ENCODE measurements around the gene AGRN. TPM values are rescaled to one million over a fixed set of nuclear protein-coding genes. Genes with fewer than 3 reads are reported as not detected.

The AGRN gene
- total RNA-seq, 3 donors from 2014 or later (not counting 1 experiment from before 2014, with no cell fraction given) = 4.1 to 5.0 (median 4.6) TPM

GRCh38 chr1:1062348-1063163 lies 42.6 kb downstream of the AGRN start:
- Histone ChIP-seq H3K9me3 (ENCODE audit: control insufficient read depth, insufficient read depth, low read length) (no peaks in the 10 kb centered on the region), H3K4me1 (ENCODE audit: control insufficient read depth, insufficient read depth, low read length) (peaks cover 31% of the 10 kb centered on the region), H3K27ac (ENCODE audit: low read length) (no peak overlapping the region), H3K4me3 (ENCODE audit: low read length) (no peak overlapping the region), H3K27me3 (ENCODE audit: control insufficient read depth, insufficient read depth, low read length) (peaks cover 47% of the 10 kb centered on the region), H3K36me3 (ENCODE audit: control insufficient read depth, insufficient read depth, low read length) (no peaks in the 10 kb centered on the region)
- no peak overlapping the region for H3K4me3 Mint-ChIP-seq
- H3K27ac Mint-ChIP-seq = peak overlapping the region in 1 of 2 donors; percentile 73
- no peaks in the 10 kb centered on the region for H3K9me3 Mint-ChIP-seq
- TF ChIP-seq CTCF (IDR thresholded peaks at IDR 0.05) = no peak
- WGBS (ENCODE audit: insufficient coverage) = 34% methylated on average over 29 of the region's 29 CpGs
- no peak for ATAC-seq
- DNase-seq = no peak
- no peaks in the 10 kb centered on the region for H3K36me3 Mint-ChIP-seq
- peaks cover 7 to 31% of the 10 kb centered on the region in 2 donors for H3K27me3 Mint-ChIP-seq (ENCODE audit: low read depth in 2 of 2)
- peaks cover 0 to 18% of the 10 kb centered on the region in 2 donors for H3K4me1 Mint-ChIP-seq
- intact Hi-C loops (cut with micrococcal nuclease) = loop anchor here (1.0 kb wide), 1 partner anchor 78 kb away; no protein-coding TSS in a partner anchor

GRCh38 chr1:1063261-1063944 lies 43.5 kb downstream of the AGRN start:
- H3K4me3 Mint-ChIP-seq = no peak overlapping the region
- peaks cover 2 to 27% of the 10 kb centered on the region in 2 donors for H3K27me3 Mint-ChIP-seq (ENCODE audit: low read depth in 2 of 2)
- H3K36me3 Mint-ChIP-seq = no peaks in the 10 kb centered on the region
- no peaks in the 10 kb centered on the region for H3K9me3 ChIP-seq (ENCODE audit: control insufficient read depth, insufficient read depth, low read length)
- peaks cover 0 to 17% of the 10 kb centered on the region in 2 donors for H3K4me1 Mint-ChIP-seq
- H3K4me3 ChIP-seq (ENCODE audit: low read length) = no peak overlapping the region
- no peaks in the 10 kb centered on the region for H3K36me3 ChIP-seq (ENCODE audit: control insufficient read depth, insufficient read depth, low read length)
- H3K27ac ChIP-seq (ENCODE audit: low read length) = no peak overlapping the region
- peak overlapping the region in 1 of 2 donors; percentile 90 for H3K27ac Mint-ChIP-seq
- ATAC-seq (no peak), DNase-seq (no peak)
- peaks cover 43% of the 10 kb centered on the region for H3K27me3 ChIP-seq (ENCODE audit: control insufficient read depth, insufficient read depth, low read length)
- TF ChIP-seq CTCF (IDR thresholded peaks at IDR 0.05) = no peak
- H3K4me1 ChIP-seq (ENCODE audit: control insufficient read depth, insufficient read depth, low read length) = peaks cover 37% of the 10 kb centered on the region
- H3K9me3 Mint-ChIP-seq = no peaks in the 10 kb centered on the region
- 55% methylated on average over 24 of the region's 24 CpGs for WGBS (ENCODE audit: insufficient coverage)
- intact Hi-C loops (cut with micrococcal nuclease) = loop anchor here (1.0 kb wide), 1 partner anchor 79 kb away; no protein-coding TSS in a partner anchor

- no peaks in the 10 kb centered on the region for H3K9me3 ChIP-seq (ENCODE audit: control insufficient read depth, insufficient read depth, low read length)
- peaks cover 36% of the 10 kb centered on the region for H3K27me3 ChIP-seq (ENCODE audit: control insufficient read depth, insufficient read depth, low read length)
- no peaks in the 10 kb centered on the region for H3K36me3 ChIP-seq (ENCODE audit: control insufficient read depth, insufficient read depth, low read length)
- H3K27ac ChIP-seq (ENCODE audit: low read length) = no peak overlapping the region
- Mint-ChIP-seq H3K9me3 (no peaks in the 10 kb centered on the region), H3K4me3 (peak overlapping the region; percentile 52), H3K27me3 (ENCODE audit: low read depth in 2 of 2) (peaks cover 0 to 22% of the 10 kb centered on the region in 2 donors), H3K36me3 (no peaks in the 10 kb centered on the region), H3K27ac (peak overlapping the region; percentile 48 to 90), H3K4me1 (peaks cover 0 to 12% of the 10 kb centered on the region in 2 donors)
- peaks cover 32% of the 10 kb centered on the region for H3K4me1 ChIP-seq (ENCODE audit: control insufficient read depth, insufficient read depth, low read length)
- ATAC-seq = peak; percentile 66 to 85 (median 76)
- 10% methylated on average over 47 of the region's 50 CpGs for WGBS (ENCODE audit: insufficient coverage)
- DNase-seq = peak; percentile 79 to 91
- no peak overlapping the region for H3K4me3 ChIP-seq (ENCODE audit: low read length)
- intact Hi-C loops (cut with micrococcal nuclease) = loop anchor here (1.0 kb wide), 1 partner anchor 80 kb away; no protein-coding TSS in a partner anchor
- peak; percentile 77 for TF ChIP-seq CTCF (IDR thresholded peaks at IDR 0.05)
Observed at GRCh38 chr1:1063945-1064831, 44.3 kb downstream of the AGRN start.
